ENCODE data around the gene RHBDF1. TPM values are rescaled to one million over a fixed set of nuclear protein-coding genes. Genes with fewer than 3 reads are reported as not detected.

RHBDF1 gene
- total RNA-seq, 1 donor from 2014 or later = 55.5 TPM

DNA sequence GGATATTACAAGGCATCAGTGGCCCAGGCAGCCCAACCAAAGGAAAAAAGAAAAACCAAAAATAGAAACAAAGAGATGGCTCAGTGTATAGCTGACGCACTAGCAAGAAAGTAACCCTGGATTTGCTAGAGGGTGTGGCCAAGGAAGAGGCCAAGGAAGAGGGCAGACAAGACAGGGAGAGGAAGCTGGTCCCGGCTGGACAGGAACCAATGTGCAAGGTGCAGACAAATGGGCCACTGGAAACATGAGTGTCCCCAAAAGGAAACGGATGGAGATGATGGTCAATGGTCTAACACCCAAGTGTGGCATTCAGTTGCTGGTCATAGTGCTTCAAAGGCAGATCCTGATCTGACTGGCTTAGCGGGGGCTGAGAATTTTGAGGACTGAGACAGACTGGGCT, 29.7 kb downstream of the RHBDF1 start:
- FAIRE-seq = no peak
- no peak overlapping the region for H3K27ac ChIP-seq (ENCODE audit: low read depth, low read length)
- H3K4me2 ChIP-seq (ENCODE audit: low read length) = no peak overlapping the region
- Mint-ChIP-seq H3K4me3 (ENCODE audit: unreplicated experiment) (no peak overlapping the region), H3K27ac (ENCODE audit: unreplicated experiment) (no peak overlapping the region), H3K27me3 (ENCODE audit: low read depth, unreplicated experiment) (no peaks in the 10 kb centered on the region), H3K4me1 (ENCODE audit: low read depth, unreplicated experiment) (peaks cover 3% of the 10 kb centered on the region), H3K36me3 (ENCODE audit: low read depth, unreplicated experiment) (peaks cover 23% of the 10 kb centered on the region), H3K9me3 (ENCODE audit: unreplicated experiment) (no peaks in the 10 kb centered on the region)
- no peak overlapping the region for H3K4me3 ChIP-seq (ENCODE audit: insufficient read depth, low read depth, low read length)
- H3K4me1 ChIP-seq (ENCODE audit: insufficient read depth, low read length) = no peaks in the 10 kb centered on the region
- TF ChIP-seq EZH2 (IDR thresholded peaks at IDR 0.05; ENCODE audit: insufficient read depth, low read length) (no peak), CTCF (IDR thresholded peaks at IDR 0.05; ENCODE audit: insufficient read depth, low read depth, low read length) (no peak)
- H3K27me3 ChIP-seq (ENCODE audit: insufficient read depth, low read length) = no peaks in the 10 kb centered on the region
- H4K20me1 ChIP-seq (ENCODE audit: insufficient read depth, low read length) = no peaks in the 10 kb centered on the region
- H3K9me3 ChIP-seq (ENCODE audit: insufficient read depth, low read depth, low read length) = no peaks in the 10 kb centered on the region
- H3K36me3 ChIP-seq (ENCODE audit: insufficient read depth, low read length) = peaks cover 15% of the 10 kb centered on the region
- H2AFZ ChIP-seq (ENCODE audit: low read depth, low read length) = no peak overlapping the region
- DNase-seq (ENCODE audit: low read depth) = no peak
- H3K79me2 ChIP-seq (ENCODE audit: insufficient read depth, low read length) = no peaks in the 10 kb centered on the region
- H3K9ac ChIP-seq (ENCODE audit: low read length) = no peak overlapping the region

DNA sequence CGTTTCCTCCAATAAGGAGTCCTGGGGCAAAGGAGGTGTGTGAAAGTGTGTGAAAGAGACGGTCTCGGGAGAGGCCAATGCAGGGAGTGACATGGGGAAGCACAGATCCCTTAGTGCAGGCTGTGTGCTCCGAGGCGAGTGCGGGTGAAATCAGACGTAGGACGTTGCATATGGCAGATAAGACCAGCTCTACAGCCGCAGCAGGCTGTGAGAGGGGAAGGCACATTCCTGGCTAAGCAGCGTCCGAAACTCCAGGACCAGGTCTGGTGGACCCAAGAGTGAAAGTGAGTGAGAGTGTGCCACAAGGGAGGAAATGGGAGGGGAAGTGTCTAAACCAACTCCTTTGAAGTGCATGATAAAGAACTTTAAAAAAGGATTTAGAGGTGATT, 30.4 kb downstream of the RHBDF1 start:
- no peaks in the 10 kb centered on the region for H3K4me1 ChIP-seq (ENCODE audit: insufficient read depth, low read length)
- no peak overlapping the region for H3K4me3 ChIP-seq (ENCODE audit: insufficient read depth, low read depth, low read length)
- H4K20me1 ChIP-seq (ENCODE audit: insufficient read depth, low read length) = no peaks in the 10 kb centered on the region
- no peak for DNase-seq (ENCODE audit: low read depth)
- no peaks in the 10 kb centered on the region for H3K27me3 ChIP-seq (ENCODE audit: insufficient read depth, low read length)
- peaks cover 23% of the 10 kb centered on the region for H3K36me3 Mint-ChIP-seq (ENCODE audit: low read depth, unreplicated experiment)
- H3K4me2 ChIP-seq (ENCODE audit: low read length) = no peak overlapping the region
- no peak for FAIRE-seq
- H3K79me2 ChIP-seq (ENCODE audit: insufficient read depth, low read length) = no peaks in the 10 kb centered on the region
- peaks cover 1% of the 10 kb centered on the region for H3K4me1 Mint-ChIP-seq (ENCODE audit: low read depth, unreplicated experiment)
- no peak overlapping the region for H3K27ac Mint-ChIP-seq (ENCODE audit: unreplicated experiment)
- H3K36me3 ChIP-seq (ENCODE audit: insufficient read depth, low read length) = peaks cover 12% of the 10 kb centered on the region
- no peak overlapping the region for H3K27ac ChIP-seq (ENCODE audit: low read depth, low read length)
- H2AFZ ChIP-seq (ENCODE audit: low read depth, low read length) = no peak overlapping the region
- H3K27me3 Mint-ChIP-seq (ENCODE audit: low read depth, unreplicated experiment) = no peaks in the 10 kb centered on the region
- no peak overlapping the region for H3K9ac ChIP-seq (ENCODE audit: low read length)
- H3K4me3 Mint-ChIP-seq (ENCODE audit: unreplicated experiment) = no peak overlapping the region
- no peak for TF ChIP-seq EZH2 (IDR thresholded peaks at IDR 0.05; ENCODE audit: insufficient read depth, low read length)
- TF ChIP-seq CTCF (IDR thresholded peaks at IDR 0.05; ENCODE audit: insufficient read depth, low read depth, low read length) = no peak
- no peaks in the 10 kb centered on the region for H3K9me3 ChIP-seq (ENCODE audit: insufficient read depth, low read depth, low read length)
- no peaks in the 10 kb centered on the region for H3K9me3 Mint-ChIP-seq (ENCODE audit: unreplicated experiment)

GRCh38 chr16:41439-42068, 30.9 kb downstream of the RHBDF1 start:
- H3K4me1 Mint-ChIP-seq (ENCODE audit: low read depth, unreplicated experiment) = no peaks in the 10 kb centered on the region
- no peak overlapping the region for H3K27ac Mint-ChIP-seq (ENCODE audit: unreplicated experiment)
- DNase-seq (ENCODE audit: low read depth) (no peak), FAIRE-seq (no peak)
- no peaks in the 10 kb centered on the region for H4K20me1 ChIP-seq (ENCODE audit: insufficient read depth, low read length)
- peaks cover 22% of the 10 kb centered on the region for H3K36me3 Mint-ChIP-seq (ENCODE audit: low read depth, unreplicated experiment)
- no peak overlapping the region for H3K4me2 ChIP-seq (ENCODE audit: low read length)
- TF ChIP-seq CTCF (IDR thresholded peaks at IDR 0.05; ENCODE audit: insufficient read depth, low read depth, low read length) (no peak), EZH2 (IDR thresholded peaks at IDR 0.05; ENCODE audit: insufficient read depth, low read length) (no peak)
- H3K4me3 Mint-ChIP-seq (ENCODE audit: unreplicated experiment) = no peak overlapping the region
- H3K79me2 ChIP-seq (ENCODE audit: insufficient read depth, low read length) = no peaks in the 10 kb centered on the region
- H3K36me3 ChIP-seq (ENCODE audit: insufficient read depth, low read length) = peaks cover 11% of the 10 kb centered on the region
- H3K27ac ChIP-seq (ENCODE audit: low read depth, low read length) = no peak overlapping the region
- H2AFZ ChIP-seq (ENCODE audit: low read depth, low read length) = no peak overlapping the region
- H3K9me3 Mint-ChIP-seq (ENCODE audit: unreplicated experiment) = no peaks in the 10 kb centered on the region
- no peaks in the 10 kb centered on the region for H3K9me3 ChIP-seq (ENCODE audit: insufficient read depth, low read depth, low read length)
- H3K27me3 Mint-ChIP-seq (ENCODE audit: low read depth, unreplicated experiment) = no peaks in the 10 kb centered on the region
- no peaks in the 10 kb centered on the region for H3K27me3 ChIP-seq (ENCODE audit: insufficient read depth, low read length)
- H3K4me1 ChIP-seq (ENCODE audit: insufficient read depth, low read length) = no peaks in the 10 kb centered on the region
- H3K4me3 ChIP-seq (ENCODE audit: insufficient read depth, low read depth, low read length) = no peak overlapping the region
- no peak overlapping the region for H3K9ac ChIP-seq (ENCODE audit: low read length)
